HepG2 (cell line): ENCODE results near the gene CNTRL. TPM values are rescaled to one million over a fixed set of nuclear protein-coding genes. Genes with fewer than 3 reads are reported as not detected.

Source experiments
- ATAC-seq: fragments of 200-7000 bp; cut with Tn5 transposase; 3 replicates; pipeline ENCODE4 v1.9.1; 2020; ENCODE audit warnings: mild to moderate bottlenecking, moderate library complexity
- BruUV-seq: library from RNA; stranded (reverse); fragments of 400-500 nt; replicated peaks from 2 replicates; lab custom pipeline; 2021; lab: Mats Ljungman, UMichigan
- CTCF ChIA-PET: fragments of 300-600 bp; formaldehyde crosslinking; extraction: SDS; loops from one replicate; lab custom pipeline; 2021; ENCODE audit warnings: low total read pairs, inconsistent platforms, low intra/inter-chr PET ratio; lab: Yijun Ruan, JAX
- POLR2A ChIA-PET: fragments of 350-600 bp; sonication (Branson Sonifier 250); formaldehyde crosslinking; loops from one replicate; lab custom pipeline; 2020; ENCODE audit warnings: antibody characterized with exemption, inconsistent platforms; lab: Yijun Ruan, JAX
- DNase-seq: peaks from one replicate; pipeline ENCODE4 v3.0.0-alpha.2; 2015; ENCODE audit warnings: low spot score
- FAIRE-seq: peaks from 3 replicates; lab custom pipeline; 2011; peaks lifted over from hg19 to GRCh38; lab: Jason Lieb, UNC
- H2AFZ ChIP-seq: one replicate; pipeline ENCODE4 v1.6.1; 2011; ENCODE audit warnings: low read length, inconsistent platforms
- H3K27ac ChIP-seq: fragments of 300-600 bp; 3 replicates; pipeline ENCODE4 v1.8.0; 2011; ENCODE audit warnings: mixed run types, mild to moderate bottlenecking, mixed read lengths, low read length, inconsistent platforms; ENCODE audit not compliant: insufficient read depth; ENCODE audit errors: extremely low read length
- H3K27me3 ChIP-seq, 2 experiments: fragments of 200-600 bp in 1 of 2; 2 replicates in 1 of 2; 3 replicates in 1 of 2; pipeline versions ENCODE4 v1.6.0 to v1.8.0; 2011; ENCODE audit warnings: low read length in 2 of 2, mild to moderate bottlenecking in 2 of 2, moderate library complexity in 2 of 2, inconsistent platforms in 1 of 2; ENCODE audit not compliant: insufficient read depth in 2 of 2, control insufficient read depth in 1 of 2
- H3K36me3 ChIP-seq, 2 experiments: fragments of 200-600 bp in 1 of 2; replicated peaks in 1 of 2; 2 replicates in 1 of 2; 3 replicates in 1 of 2; pipeline versions ENCODE4 v1.5.1 to v1.8.0; 2011; ENCODE audit warnings: low read length in 2 of 2, inconsistent platforms in 1 of 2; ENCODE audit not compliant: insufficient read depth in 2 of 2, control insufficient read depth in 1 of 2
- H3K4me1 ChIP-seq: 2 replicates; pipeline ENCODE4 v1.5.1; 2012; ENCODE audit warnings: low read length, inconsistent platforms; ENCODE audit not compliant: insufficient read depth
- H3K4me2 ChIP-seq: 2 replicates; pipeline ENCODE4 v1.6.0; 2011; ENCODE audit warnings: low read depth, low read length, inconsistent platforms
- H3K4me3 ChIP-seq, 3 experiments: fragments of 200-600 bp in 1 of 3; sonication (generic), shearing (Covaris generic) in 1 of 3; replicated peaks in 1 of 3; 2 replicates each; pipeline ENCODE4 v1.5.1; 2011 to 2016; ENCODE audit warnings: low read length in 3 of 3, inconsistent platforms in 2 of 3, low read depth in 2 of 3, mild to moderate bottlenecking in 2 of 3, control low read depth in 1 of 3, mixed read lengths in 1 of 3; ENCODE audit not compliant: insufficient read depth in 1 of 3
- H3K79me2 ChIP-seq: one replicate; pipeline ENCODE4 v1.6.1; 2011; ENCODE audit warnings: low read length, inconsistent platforms; ENCODE audit not compliant: insufficient read depth
- H3K9ac ChIP-seq: 2 replicates; pipeline ENCODE4 v1.6.0; 2011; ENCODE audit warnings: mild to moderate bottlenecking, low read depth, low read length, inconsistent platforms; ENCODE audit not compliant: insufficient read depth
- H3K9me3 ChIP-seq: 2 replicates; pipeline ENCODE4 v1.5.1; 2012; ENCODE audit warnings: mild to moderate bottlenecking, low read length
- H4K20me1 ChIP-seq: 2 replicates; pipeline ENCODE4 v1.6.0; 2011; ENCODE audit warnings: inconsistent platforms, mild to moderate bottlenecking, low read length, moderate library complexity; ENCODE audit not compliant: insufficient read depth
- CCDC6 ChIP-seq: sonication (generic); formaldehyde crosslinking; IDR thresholded peaks from 2 replicates; pipeline ENCODE4 v1.8.1; 2022; ENCODE audit warnings: mild to moderate bottlenecking, missing genetic modification reagents, moderate library complexity
- IRF9 ChIP-seq: sonication (generic); formaldehyde crosslinking; IDR thresholded peaks from 2 replicates; pipeline ENCODE4 v1.8.0; 2022; ENCODE audit warnings: missing genetic modification reagents, mild to moderate bottlenecking, borderline replicate concordance
- KAT8 ChIP-seq: IDR thresholded peaks from 2 replicates; pipeline ENCODE4 v1.6.1; 2016; ENCODE audit warnings: missing genetic modification reagents, missing compliant biosample characterization
- MLXIP ChIP-seq: sonication (generic); formaldehyde crosslinking; IDR thresholded peaks from 2 replicates; pipeline ENCODE4 v1.9.0; 2021; ENCODE audit warnings: missing genetic modification reagents, borderline replicate concordance
- NFATC3 ChIP-seq: sonication (generic); formaldehyde crosslinking; IDR thresholded peaks from 2 replicates; pipeline ENCODE4 v1.5.1; 2020; ENCODE audit warnings: mild to moderate bottlenecking, missing genetic modification reagents
- NFIC ChIP-seq: IDR thresholded peaks from 2 replicates; pipeline ENCODE4 v1.6.1; 2012; ENCODE audit warnings: mild to moderate bottlenecking, low read length, inconsistent platforms
- SYNCRIP ChIP-seq: fragments of 200-400 bp; formaldehyde crosslinking; IDR thresholded peaks from 2 replicates; pipeline ENCODE4 v1.6.1; 2018; ENCODE audit warnings: mild to moderate bottlenecking, low read depth, low read length; ENCODE audit not compliant: insufficient read depth
- ZNF205 ChIP-seq: IDR thresholded peaks from 2 replicates; pipeline ENCODE4 v1.6.1; 2018; ENCODE audit warnings: missing biosample characterization, missing genetic modification reagents
- ZNF615 ChIP-seq: sonication (generic); formaldehyde crosslinking; IDR thresholded peaks from 2 replicates; pipeline ENCODE4 v1.5.0; 2020; ENCODE audit warnings: mild to moderate bottlenecking, missing genetic modification reagents, borderline replicate concordance
- WGBS: methylation state at CpG from one replicate; pipeline ENCODE4 v1.1.6; 2017; ENCODE audit warnings: low lambda C conversion rate; 5-methylcytosine and 5-hydroxymethylcytosine counted together
- in situ Hi-C: cut with HindIII; loops from 2 replicates; pipeline ENCODE4 v1.10.0; 2017; ENCODE audit warnings: low pct_unique_long_range_greater_than_20kb; ENCODE audit not compliant: extremely low pct_ligation_motif_present
- intact Hi-C: fragments of 100-400 bp; cut with micrococcal nuclease; formaldehyde crosslinking; loops from one replicate; pipeline ENCODE4 v1.10.0; 2022; ENCODE audit not compliant: unreplicated experiment
- polyA plus RNA-seq, 8 experiments: library from polyadenylated mRNA; depleted of rRNA in 3 of 8; stranded (reverse) in 7 of 8; unstranded in 1 of 8; fragments of >200 nt; fragmentation: Illumina TruSeq in 4 of 8; extraction: Trizol in 4 of 8; gene quantifications; 2 replicates each; pipeline versions ENCODE4 v1.2.1 to v1.2.3, GENCODE V29; 2011 to 2016; ENCODE audit warnings: low read depth in 4 of 8, missing spikeins in 1 of 8, mixed read lengths in 1 of 8; ENCODE audit not compliant: insufficient read depth in 1 of 8
- total RNA-seq, 5 experiments: library from RNA; depleted of rRNA; stranded (reverse); fragments of >200 nt; fragmentation: Illumina TruSeq; extraction: Trizol; gene quantifications; 2 replicates each; pipeline ENCODE4 v1.2.3, GENCODE V29; 2016; ENCODE audit warnings: low read depth in 1 of 5

Gene CNTRL
- total and polyA plus RNA-seq, 2 of the 13 experiments (the other 11 are each of a cell fraction or from before 2014, with no cell fraction given): 7.5 to 11.8 TPM

- peaks cover 68% of the 10 kb centered on the region for H4K20me1 ChIP-seq
- peaks cover 80% of the 10 kb centered on the region for H3K4me1 ChIP-seq
- H3K27ac ChIP-seq: no peak overlapping the region
- ChIA-PET POLR2A (no interaction called here), CTCF (no interaction called here)
- H3K4me3 ChIP-seq: peak overlapping the region; percentile 25 to 93 (median 33); a peak in 4 of 6 replicates
- FAIRE-seq: no peak
- H3K36me3 ChIP-seq: no peaks in the 10 kb centered on the region
- no peak for DNase-seq
- BruUV-seq: no TSS peak
- ATAC-seq: no peak
- peak overlapping the region; percentile 29; the same call in 1 of the 2 replicates for H3K9ac ChIP-seq
- TF ChIP-seq KAT8 (CRISPR knock-in tag) (no peak), IRF9 (CRISPR knock-in tag) (no peak), NFATC3 (CRISPR knock-in tag) (no peak), NFIC (no peak), MLXIP (CRISPR knock-in tag) (no peak), ZNF615 (CRISPR knock-in tag) (no peak), CCDC6 (CRISPR knock-in tag) (no peak), ZNF205 (peak; percentile 99), SYNCRIP (no peak)
- TF ChIP-seq, all 625 proteins: peak for 1
- H3K27me3 ChIP-seq: no peaks in the 10 kb centered on the region; a peak in 1 of 5 replicates
- in situ Hi-C loops (no loop called here), intact Hi-C loops (loop anchor here (5.0 kb wide), 1 partner anchor 66 kb away; no protein-coding TSS in a partner anchor)
- H2AFZ ChIP-seq: no peak overlapping the region
- H3K9me3 ChIP-seq: no peaks in the 10 kb centered on the region
- H3K4me2 ChIP-seq: peak overlapping the region; percentile 89
- 30% methylated on average over 4 of the region's 4 CpGs for WGBS
- H3K79me2 ChIP-seq: peaks cover 84% of the 10 kb centered on the region
Observed at GRCh38 chr9:121198512-121199042, 123.8 kb downstream of the CNTRL start.
